ENCODE data around the gene E2F6.

- TF ChIP-seq RAD21 (IDR thresholded peaks at IDR 0.05) (no peak), CTCF (IDR thresholded peaks at IDR 0.05; ENCODE audit: low read depth, low read length, missing input control) (no peak), MAX (IDR thresholded peaks at IDR 0.05) (no peak), EGR1 (IDR thresholded peaks at IDR 0.05; ENCODE audit: low read depth in 2 of 2) (no peak), ATF3 (IDR thresholded peaks at IDR 0.05) (no peak), SP1 (IDR thresholded peaks at IDR 0.05) (no peak), REST (IDR thresholded peaks at IDR 0.05) (no peak), NR2F2 (IDR thresholded peaks at IDR 0.05) (no peak), FOXA2 (IDR thresholded peaks at IDR 0.05) (no peak), YY1 (IDR thresholded peaks at IDR 0.05) (no peak), RXRA (IDR thresholded peaks at IDR 0.05) (no peak), GABPA (IDR thresholded peaks at IDR 0.05 in 1 of 2, conservative IDR thresholded peaks at IDR 0.05 in 1 of 2) (no peak)
Measured at GRCh38 chr2:11481426-11481788, 15.4 kb upstream of the E2F6 start.
